Ishikawa (cell line): ENCODE measurements around the gene GAB2.

ENCODE experiments used
- CEBPB ChIP-seq: IDR thresholded peaks from 2 replicates; pipeline ENCODE4 v1.6.1; 2012
- CREB1 ChIP-seq: IDR thresholded peaks from 2 replicates; pipeline ENCODE4 v1.6.1; 2012; ENCODE audit warnings: low read depth
- EGR1 ChIP-seq: IDR thresholded peaks from 2 replicates; pipeline ENCODE4 v1.6.1; 2012
- EP300 ChIP-seq: IDR thresholded peaks from 2 replicates; pipeline ENCODE4 v1.6.1; 2012; ENCODE audit warnings: borderline replicate concordance
- FOXM1 ChIP-seq: IDR thresholded peaks from 2 replicates; pipeline ENCODE4 v1.6.1; 2012; ENCODE audit warnings: low read depth, borderline replicate concordance
- RAD21 ChIP-seq: IDR thresholded peaks from 2 replicates; pipeline ENCODE4 v1.6.1; 2012; ENCODE audit warnings: low read depth
- TAF1 ChIP-seq: IDR thresholded peaks from 2 replicates; pipeline ENCODE4 v1.6.1; 2012; ENCODE audit warnings: low read depth, mild to moderate bottlenecking
- TCF12 ChIP-seq: IDR thresholded peaks from 2 replicates; pipeline ENCODE4 v1.6.1; 2012; ENCODE audit warnings: low read depth
- TEAD4 ChIP-seq: IDR thresholded peaks from 2 replicates; pipeline ENCODE4 v1.6.1; 2012
- YY1 ChIP-seq: IDR thresholded peaks from 2 replicates; pipeline ENCODE4 v1.6.1; 2012; ENCODE audit warnings: low read depth
- ZBTB7A ChIP-seq: IDR thresholded peaks from 2 replicates; pipeline ENCODE4 v1.6.1; 2012; ENCODE audit warnings: low read depth
- TF ChIP-seq, protein P1 (sequence below): IDR thresholded peaks from 2 replicates; pipeline ENCODE4 v1.6.1; 2012; ENCODE audit warnings: low read depth, mild to moderate bottlenecking
- TF ChIP-seq, protein P2 (sequence below): IDR thresholded peaks from 2 replicates; pipeline ENCODE4 v1.6.1; 2012
- TF ChIP-seq, protein P3 (sequence below): IDR thresholded peaks from 2 replicates; pipeline ENCODE4 v1.6.1; 2012

- TF ChIP-seq, protein P1, sequence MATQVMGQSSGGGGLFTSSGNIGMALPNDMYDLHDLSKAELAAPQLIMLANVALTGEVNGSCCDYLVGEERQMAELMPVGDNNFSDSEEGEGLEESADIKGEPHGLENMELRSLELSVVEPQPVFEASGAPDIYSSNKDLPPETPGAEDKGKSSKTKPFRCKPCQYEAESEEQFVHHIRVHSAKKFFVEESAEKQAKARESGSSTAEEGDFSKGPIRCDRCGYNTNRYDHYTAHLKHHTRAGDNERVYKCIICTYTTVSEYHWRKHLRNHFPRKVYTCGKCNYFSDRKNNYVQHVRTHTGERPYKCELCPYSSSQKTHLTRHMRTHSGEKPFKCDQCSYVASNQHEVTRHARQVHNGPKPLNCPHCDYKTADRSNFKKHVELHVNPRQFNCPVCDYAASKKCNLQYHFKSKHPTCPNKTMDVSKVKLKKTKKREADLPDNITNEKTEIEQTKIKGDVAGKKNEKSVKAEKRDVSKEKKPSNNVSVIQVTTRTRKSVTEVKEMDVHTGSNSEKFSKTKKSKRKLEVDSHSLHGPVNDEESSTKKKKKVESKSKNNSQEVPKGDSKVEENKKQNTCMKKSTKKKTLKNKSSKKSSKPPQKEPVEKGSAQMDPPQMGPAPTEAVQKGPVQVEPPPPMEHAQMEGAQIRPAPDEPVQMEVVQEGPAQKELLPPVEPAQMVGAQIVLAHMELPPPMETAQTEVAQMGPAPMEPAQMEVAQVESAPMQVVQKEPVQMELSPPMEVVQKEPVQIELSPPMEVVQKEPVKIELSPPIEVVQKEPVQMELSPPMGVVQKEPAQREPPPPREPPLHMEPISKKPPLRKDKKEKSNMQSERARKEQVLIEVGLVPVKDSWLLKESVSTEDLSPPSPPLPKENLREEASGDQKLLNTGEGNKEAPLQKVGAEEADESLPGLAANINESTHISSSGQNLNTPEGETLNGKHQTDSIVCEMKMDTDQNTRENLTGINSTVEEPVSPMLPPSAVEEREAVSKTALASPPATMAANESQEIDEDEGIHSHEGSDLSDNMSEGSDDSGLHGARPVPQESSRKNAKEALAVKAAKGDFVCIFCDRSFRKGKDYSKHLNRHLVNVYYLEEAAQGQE = no peak
- TF ChIP-seq RAD21 = peak; percentile 40; the same call in 1 of the 2 replicates
- no peak for TF ChIP-seq EP300
- no peak for TF ChIP-seq CEBPB
- TF ChIP-seq EGR1 = no peak
- no peak for TF ChIP-seq CREB1
- no peak for TF ChIP-seq YY1
- no peak for TF ChIP-seq FOXM1
- TF ChIP-seq, protein P2, sequence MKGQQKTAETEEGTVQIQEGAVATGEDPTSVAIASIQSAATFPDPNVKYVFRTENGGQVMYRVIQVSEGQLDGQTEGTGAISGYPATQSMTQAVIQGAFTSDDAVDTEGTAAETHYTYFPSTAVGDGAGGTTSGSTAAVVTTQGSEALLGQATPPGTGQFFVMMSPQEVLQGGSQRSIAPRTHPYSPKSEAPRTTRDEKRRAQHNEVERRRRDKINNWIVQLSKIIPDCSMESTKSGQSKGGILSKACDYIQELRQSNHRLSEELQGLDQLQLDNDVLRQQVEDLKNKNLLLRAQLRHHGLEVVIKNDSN = no peak
- no peak for TF ChIP-seq TAF1
- no peak for TF ChIP-seq TEAD4
- no peak for TF ChIP-seq TCF12
- TF ChIP-seq, protein P3, sequence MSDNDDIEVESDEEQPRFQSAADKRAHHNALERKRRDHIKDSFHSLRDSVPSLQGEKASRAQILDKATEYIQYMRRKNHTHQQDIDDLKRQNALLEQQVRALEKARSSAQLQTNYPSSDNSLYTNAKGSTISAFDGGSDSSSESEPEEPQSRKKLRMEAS = no peak
- TF ChIP-seq ZBTB7A = no peak
These were observed 14.5 kb upstream of the GAB2 start for GRCh38 chr11:78432058-78432515.
